HG02852 (cell line): Measurements from ENCODE around the gene PLK1.
A peak's percentile ranks its signal among the peaks of the same experiment; 100 is the strongest.
"Not testable (repeated sequence)": the region's sequence is repeated elsewhere in the genome, so short reads cannot be mapped to it uniquely, and the experiment has no call there.

Experiments used
- ATAC-seq: cut with Tn5 transposase; IDR thresholded peaks from one replicate; pipeline ENCODE4 v1.9.1; 2021; ENCODE audit warnings: mild to moderate bottlenecking, moderate library complexity; ENCODE audit not compliant: unreplicated experiment

PLK1 gene

DNA sequence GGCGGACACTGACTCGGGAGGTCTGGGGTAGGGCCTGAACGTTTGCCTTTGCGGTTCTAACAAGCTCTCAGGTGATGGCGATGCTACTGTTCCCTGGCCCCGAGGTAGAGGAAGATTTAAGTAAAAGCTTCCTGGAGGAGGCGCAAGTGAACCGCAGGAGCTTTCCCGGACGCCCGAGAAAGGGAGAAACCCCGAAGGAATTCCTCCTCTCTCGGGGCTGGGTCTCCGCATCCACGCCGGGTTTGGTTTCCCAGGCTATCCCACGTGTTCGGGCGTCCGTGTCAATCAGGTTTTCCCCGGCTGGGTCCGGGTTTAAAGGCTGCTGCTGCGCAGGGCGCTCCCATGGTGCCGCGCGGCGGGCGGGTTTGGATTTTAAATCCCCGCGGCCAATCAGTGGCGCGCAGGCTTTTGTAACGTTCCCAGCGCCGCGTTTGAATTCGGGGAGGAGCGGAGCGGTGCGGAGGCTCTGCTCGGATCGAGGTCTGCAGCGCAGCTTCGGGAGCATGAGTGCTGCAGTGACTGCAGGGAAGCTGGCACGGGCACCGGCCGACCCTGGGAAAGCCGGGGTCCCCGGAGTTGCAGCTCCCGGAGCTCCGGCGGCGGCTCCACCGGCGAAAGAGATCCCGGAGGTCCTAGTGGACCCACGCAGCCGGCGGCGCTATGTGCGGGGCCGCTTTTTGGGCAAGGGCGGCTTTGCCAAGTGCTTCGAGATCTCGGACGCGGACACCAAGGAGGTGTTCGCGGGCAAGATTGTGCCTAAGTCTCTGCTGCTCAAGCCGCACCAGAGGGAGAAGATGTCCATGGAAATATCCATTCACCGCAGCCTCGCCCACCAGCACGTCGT is at the start of gene PLK1:
PLK1 (plus strand) TSS at position 460 of the 844 bp plus-strand sequence; CDS start at position 504, 44 bp downstream.
- ATAC-seq = peak; percentile 94

DNA sequence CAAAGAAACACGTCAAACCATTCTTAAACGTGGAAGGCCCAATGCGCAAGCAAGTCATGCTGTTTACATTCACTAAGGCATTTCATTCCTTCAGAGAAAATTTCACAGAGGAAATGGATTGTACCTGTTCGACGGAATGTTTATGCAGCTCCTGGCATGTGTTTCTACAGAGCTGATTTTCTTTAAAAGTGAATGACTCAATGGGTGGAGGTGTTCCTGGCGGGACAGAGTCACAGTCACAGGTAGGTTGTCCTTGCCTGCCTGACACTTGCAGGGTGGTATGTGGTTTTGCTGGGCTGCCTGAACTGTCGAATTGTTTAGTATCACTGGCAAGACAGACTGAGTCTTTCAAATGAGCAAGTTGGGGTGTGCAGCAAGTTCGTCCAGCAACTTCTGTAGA is 49.2 kb upstream of the PLK1 start:
- ATAC-seq = no peak

DNA sequence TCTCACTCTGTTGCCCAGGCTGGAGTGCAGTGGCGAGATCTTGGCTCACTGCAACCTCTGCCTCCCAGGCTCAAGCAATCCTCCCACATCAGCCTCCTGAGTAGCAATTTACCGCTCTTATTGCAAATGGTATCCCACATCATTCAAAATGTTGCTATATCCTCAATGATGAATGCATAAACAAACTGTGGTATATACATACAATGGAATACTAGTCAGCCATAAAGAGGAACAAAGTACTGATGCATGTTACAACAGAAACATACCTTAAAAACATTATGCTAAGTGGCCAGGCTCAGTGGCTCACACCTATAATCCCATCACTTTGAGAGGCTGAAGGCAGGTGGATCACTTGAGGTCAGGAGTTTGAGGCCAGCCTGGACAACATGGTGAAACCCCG is 46.8 kb upstream of the PLK1 start:
- not testable (repeated sequence) for ATAC-seq

DNA sequence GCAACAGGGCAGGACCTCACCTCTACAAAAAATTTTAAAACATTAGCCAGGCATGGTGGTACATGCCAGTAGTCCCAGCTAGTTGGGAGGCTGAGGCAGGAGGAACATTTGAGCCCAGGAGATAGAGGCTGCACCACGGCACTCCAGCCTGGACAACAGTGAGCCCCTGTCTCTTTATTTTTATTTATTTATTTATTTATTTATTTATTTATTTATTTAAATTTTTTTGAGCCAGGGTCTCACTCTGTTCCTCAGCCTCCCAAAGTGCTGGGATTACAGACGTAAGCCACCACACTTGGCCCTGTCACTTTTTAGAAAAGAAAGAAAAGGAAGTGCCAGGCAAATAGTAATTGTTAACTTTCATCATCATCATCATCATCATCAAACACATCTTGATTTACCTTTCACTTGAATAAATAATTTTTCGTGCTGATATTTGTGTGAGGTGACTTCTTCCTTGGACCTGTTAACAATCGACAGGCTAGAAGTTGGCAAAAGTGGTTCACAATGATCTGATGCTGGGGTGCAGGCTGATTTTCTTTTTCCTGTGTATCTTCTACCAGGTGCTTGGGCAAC is 44.1 kb upstream of the PLK1 start:
- no peak for ATAC-seq

DNA sequence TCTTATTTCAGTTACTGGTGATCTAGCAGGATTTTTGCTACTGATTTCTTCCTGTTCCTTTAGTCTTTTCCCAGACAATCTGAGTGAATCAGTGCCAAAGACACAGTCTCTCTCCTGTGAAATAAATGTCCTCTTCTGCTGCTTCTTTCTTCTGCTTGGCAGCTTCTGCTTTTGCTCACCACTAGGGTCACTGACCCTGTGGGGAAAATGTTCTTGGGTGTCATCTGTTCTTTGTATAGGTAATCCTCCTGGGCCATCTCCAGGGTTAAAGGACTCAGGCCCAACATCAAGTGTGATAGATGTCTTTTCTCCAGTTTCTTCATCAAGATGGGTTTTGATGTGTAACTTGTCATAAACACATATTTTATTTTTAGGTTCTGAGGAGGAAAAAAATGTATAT is 42.7 kb upstream of the PLK1 start:
- ATAC-seq = no peak

DNA sequence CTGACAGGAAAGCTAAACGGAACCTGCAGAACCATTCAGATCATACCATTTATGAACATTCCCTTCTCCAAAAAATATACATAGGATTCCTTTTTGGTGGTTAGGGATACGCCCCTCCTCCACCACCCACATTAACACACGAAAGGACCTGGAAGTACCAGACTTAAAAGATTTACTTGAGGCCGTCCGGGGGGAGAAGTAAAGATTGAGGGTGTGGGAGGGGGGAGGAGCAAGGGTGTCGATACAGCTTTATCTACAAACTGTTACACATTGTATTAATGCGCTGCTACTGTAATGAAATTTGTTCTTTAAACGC is 38.1 kb upstream of the PLK1 start:
- ATAC-seq = no peak

DNA sequence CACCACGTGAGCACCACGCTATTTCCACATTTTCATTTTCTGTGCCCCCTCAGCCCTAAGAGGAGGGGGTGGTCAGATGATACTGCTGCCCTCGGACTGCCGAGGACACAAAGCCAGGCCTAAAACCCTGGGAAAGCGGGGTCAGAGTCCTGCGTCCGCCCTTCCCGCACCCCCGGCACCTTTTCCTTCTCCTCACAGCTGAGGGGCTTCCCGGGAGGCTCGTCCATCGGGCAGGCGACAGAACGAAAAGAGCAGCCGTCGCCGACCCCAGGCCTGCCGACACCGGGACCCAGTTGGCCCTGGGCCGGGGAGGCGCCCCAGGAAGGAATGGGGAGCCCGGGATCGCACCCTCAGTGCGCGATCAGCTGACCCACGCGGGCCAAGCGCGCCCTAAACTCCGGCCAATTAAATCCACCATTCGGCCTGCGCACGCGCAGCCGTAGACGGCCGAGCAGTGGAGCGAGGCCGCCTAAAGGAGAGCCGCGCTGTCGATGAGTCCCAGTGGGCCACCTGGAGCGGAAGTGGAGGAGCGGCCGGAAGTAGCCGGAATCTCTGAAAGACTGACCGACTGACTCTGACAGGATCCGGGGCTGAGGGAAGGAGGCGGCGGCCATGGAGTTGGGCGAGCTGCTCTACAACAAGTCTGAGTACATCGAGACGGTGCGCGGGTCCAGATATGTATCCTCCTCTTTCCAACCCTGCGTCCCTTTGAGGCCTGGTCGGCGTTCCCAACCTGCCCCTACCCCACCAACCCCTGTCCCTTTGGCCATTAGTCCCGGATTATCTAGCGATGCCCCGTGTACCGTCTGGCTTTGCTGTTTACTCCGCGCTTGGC is 37.5 kb upstream of the PLK1 start, which contains the start of the genes DCTN5 and PALB2:
DCTN5 (plus strand) TSS at position 536 of the 835 bp plus-strand sequence; CDS start at position 613, 77 bp downstream.
PALB2 (minus strand) TSS at position 380 of the 835 bp plus-strand sequence; CDS start at position 227, 153 bp downstream.
- ATAC-seq = peak; percentile 94

DNA sequence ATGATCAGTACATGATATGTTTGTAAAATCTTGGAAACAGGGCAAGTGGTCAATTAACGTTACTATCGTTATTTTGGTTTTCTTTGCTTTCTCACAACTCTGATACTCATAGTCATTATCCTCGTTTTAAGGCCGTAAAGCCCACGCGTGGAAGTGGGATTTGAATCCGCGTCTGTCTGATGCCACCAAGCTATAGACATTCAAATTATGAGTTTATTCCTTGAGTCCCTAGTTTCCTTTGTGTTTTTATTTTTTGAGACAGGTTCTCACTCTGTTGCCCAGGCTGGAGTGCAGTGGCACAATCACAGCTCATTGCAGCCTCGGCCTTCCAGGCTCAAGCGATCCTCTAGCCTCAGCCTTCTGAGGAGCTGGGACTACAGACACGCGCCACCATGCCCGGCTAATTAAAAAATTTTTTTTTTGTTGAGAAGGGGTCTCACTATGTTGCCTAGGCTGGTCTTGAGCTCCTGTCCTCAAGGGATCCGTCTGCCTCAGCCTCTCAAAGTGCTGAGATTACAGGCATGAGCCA is 36.4 kb upstream of the PLK1 start:
- ATAC-seq = no peak

DNA sequence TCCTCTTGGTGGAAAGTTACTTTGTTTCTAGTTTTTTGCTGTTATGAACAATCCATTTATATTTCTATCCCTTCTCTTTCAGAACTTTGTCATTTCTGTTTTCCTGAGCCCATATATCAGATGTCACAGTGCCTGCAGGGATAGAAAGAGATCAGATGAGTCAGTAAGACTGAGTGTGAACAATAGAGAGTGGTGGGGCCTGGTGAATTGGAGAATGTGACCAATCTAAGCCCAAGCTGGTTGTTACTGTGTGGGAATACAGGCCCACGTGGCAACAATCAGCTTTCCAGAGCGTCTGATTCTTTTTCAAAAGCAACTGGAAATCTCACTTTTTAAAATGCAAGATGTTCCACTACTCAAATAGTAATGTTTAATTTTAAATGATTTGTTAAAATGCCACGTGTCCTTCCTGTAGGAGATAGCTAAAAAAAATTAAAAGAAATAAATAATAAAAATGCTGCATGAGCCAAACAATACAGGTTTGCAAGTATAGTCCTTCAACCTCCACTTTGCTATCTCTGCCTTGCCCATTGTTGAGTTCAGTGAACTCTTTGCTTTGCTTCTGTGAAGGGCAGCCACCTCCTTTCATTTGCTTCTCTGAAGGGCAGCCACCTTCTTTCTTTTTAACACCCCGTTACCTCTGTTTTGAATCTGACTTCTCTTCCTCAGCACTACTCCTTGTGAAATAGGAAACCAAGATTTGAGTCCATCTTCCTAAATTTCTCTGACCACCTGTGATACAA is 27.8 kb upstream of the PLK1 start:
- ATAC-seq = no peak

DNA sequence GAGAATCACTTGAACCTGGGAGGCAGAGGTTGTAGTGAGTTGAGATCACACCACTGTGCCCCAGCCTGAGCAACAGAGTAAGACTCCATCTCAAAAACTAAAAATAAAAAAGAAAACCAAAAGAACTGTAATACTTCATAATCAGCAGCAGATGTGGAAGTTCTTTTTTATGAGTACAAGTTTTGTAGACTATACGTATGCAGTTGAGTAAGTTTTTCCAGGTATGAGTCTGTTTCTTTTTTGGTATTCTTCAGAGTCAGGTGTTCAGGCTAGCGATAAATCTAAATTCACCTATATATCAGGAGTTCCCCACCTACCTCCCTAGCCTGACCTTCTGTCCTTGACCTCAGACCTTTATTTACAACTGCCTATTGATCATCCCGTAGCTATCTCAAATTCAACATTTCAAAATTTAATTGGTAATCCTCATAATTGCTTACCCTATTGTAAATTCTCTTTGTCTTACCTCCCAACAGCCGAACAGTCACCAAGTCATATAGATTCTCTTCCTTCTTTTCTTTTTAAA is 26.7 kb upstream of the PLK1 start:
- no peak for ATAC-seq

DNA sequence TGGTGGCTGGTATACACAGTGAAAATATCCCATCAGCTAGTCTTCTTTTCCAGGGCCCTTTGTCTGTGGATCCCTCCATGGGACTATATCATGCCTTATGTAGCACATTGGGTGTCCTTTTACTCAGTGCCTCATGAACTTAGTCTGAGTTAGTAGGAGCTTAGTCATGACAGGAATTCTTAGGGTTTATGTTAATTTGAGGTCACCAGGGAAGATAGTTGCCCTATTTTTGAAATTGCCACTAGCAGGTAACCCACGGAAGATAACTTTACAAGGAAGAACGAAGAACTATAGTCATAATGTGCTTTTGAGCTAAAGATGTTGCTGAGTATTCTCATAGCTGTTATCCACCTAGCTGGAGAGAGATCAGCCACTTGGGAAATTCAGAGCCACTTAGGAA is 14.8 kb upstream of the PLK1 start:
- no peak for ATAC-seq

DNA sequence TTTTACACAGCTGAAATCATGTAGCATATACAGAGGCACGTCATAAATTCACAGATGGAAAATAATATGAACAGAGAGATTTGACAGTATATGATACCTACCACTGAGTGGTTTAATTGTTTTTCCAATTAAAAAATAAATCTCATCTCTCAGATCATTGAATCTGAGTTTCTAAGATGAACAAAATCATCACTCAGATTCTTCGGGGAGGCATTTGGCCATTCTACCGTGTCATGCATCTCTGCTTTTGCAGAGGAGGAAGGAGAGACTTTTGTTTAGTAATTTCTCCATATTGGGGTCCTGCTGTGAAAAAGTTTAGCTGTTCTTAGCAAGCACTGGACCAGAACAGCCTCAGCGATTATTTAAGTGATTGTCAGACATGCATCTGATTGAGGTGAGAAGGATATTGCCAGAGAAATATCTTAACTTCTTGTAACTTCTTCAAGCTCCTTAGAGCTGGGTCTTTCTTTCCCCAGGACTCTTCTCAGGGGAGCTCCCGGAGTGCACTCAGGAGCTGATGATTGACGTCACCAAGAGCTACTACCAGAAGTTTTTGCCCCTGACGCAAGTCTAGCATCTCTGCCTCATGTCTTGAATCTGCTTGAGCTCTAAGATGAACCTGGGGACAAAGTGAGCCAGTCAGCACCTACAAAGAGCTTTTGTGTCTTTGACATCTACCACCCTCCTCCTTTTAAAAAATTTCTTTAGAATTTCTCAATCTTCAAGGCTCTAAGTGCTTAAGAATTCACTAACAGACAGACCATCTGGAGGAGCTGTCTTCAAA is 11.9 kb upstream of the PLK1 start:
- no peak for ATAC-seq

DNA sequence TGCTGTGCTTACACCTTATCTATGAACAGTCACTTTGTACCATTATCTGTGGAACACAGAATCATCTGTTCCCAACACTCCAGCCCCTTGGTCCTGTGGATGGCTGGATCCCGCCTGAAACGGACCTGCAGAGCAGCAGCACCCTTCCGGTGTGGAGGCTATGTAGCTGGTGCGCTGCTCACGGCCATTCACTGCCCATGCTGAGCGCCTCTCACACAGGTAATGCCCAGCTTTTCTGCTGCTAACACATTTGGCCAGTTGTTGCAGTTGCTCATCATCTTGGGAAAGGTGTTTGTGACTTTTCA is 11.4 kb upstream of the PLK1 start:
- ATAC-seq = no peak

DNA sequence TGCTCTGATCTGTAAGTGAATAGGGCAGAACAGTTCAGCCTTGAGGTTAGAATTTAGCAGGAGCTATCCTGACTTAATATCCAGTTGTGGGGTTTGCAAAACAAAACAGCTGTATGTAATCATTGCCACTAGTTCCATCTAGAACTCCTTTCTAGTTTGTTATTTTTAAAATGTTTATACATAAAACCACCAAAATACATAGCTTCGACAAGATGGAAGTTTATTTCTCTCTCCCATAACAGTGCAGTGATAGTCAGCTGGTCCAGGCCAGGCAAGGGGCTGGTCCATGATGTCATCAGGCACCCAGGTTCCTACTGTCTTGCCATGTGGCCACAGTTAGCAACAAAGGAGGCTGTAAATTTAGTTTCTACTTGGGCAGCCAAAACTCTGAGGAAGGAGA is 10.5 kb upstream of the PLK1 start:
- no peak for ATAC-seq

DNA sequence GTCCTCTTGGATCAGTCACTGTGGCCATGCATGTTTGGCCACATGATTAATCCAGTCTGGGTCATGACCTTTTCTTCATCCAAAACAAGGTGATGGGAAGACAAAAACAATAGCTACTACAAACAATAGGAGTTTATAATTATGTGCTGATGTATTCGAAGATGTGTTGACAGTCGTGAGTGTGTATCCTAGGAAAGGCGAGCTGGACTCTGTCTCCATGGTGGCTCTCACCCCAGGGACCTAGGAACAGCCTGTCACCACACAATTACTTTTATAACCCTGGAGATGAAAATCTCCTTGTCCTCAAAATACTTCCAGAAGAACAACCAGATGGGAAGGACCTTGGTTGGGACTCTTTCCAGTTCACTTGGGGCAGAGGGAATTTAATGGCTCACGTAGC is 9.8 kb upstream of the PLK1 start:
- no peak for ATAC-seq

DNA sequence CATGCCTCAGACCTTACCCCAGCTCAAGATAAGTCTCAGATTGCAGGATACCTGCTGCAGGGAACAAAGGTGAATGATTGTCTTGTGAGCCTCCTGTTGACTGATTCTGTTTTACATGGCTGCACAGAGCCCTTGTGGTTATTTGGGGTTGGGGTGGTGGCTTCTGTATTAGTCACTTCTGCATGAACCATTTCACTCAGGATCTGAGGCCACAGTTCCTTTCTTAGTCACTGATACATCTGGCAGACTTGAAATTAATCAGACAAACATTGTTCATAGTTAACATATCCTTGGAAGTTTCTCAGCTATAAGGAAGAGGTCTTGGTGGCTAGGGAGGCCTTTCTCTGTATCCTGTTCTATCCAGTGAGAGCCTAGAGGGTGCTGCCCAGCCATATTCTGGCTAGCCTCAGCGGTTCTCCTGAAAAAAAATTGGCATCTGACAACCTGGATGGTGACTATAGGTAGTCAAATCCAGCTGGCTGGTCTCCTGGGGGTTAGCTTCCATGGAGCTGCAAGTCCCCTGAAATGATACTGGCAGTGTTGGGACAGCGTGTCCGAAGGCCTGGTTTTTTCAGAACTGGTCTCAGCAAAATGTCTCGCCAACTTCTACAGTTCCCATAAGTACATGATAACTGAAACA is 8.4 kb upstream of the PLK1 start:
- peak; percentile 96 for ATAC-seq

DNA sequence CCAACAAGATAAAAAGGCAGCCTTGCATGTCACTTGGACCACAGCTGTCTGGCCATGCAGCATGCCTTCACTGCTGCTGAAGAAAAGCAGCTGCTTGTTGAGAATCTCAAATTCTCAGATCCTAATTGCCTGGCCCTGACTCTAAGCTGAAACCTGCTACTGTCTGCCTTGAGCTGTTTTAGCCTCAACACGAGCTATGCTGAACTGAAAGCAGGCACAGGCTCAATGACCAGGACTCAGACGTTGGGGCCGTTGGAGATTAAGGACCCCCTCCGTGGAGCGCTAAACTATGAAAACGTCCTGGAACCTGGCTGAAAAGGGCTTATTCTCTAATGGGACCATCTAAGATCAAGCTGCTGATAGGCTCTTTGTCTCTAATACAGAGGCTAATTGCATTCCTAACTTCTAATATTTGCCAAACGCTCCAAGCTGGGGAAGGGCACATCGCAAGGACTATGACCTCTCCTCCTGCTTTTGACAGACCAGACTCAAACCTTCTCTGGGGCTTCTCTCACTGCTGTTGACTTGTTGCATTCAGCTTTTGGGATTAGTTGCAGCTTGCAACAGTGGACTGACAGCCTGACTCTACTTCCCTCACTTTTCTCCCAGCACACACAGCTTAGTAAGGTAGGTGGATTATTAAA is 4.6 kb upstream of the PLK1 start:
- ATAC-seq = no peak

DNA sequence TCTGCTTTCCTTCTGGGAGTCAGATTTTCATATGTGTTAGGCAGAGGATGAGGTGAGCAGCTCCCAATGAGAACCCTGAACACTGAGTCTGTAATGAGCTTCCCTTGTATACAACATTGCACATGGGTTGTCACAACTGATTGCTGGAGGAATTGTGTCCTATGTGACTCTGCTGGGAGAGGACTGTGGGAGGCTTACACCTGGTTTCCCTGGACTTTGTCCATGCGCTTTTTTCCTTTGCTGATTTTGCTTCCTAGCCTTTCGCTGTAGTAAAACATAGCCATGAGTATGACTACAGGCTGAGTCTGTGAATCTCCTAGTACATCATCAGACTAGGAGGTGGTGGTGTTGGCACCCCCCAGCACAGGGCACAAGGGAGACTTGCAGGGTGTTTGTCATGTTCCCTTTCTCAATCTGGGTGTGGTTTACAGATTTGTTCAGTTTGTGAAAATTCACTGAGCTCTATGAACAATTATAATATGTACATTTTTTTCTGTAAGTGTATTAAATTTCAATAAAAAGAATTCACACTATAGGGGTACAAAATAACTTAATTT is 1.7 kb upstream of the PLK1 start:
- ATAC-seq = no peak
